GM10248 (cell line): ENCODE results near the gene LYRM9.

Experiments
- CTCF ChIA-PET: fragments of 300-600 bp; sonication (Branson Sonifier 250); formaldehyde crosslinking; extraction: SDS; loops from one replicate; lab custom pipeline; 2021; ENCODE audit warnings: antibody characterized with exemption; lab: Yijun Ruan, JAX
- POLR2A ChIA-PET: fragments of 350-650 bp; sonication (Branson Sonifier 250); formaldehyde crosslinking; extraction: SDS; loops from one replicate; lab custom pipeline; 2020; ENCODE audit warnings: antibody characterized with exemption; lab: Yijun Ruan, JAX
- DNase-seq: peaks from one replicate; pipeline ENCODE4 v3.0.0; 2012; ENCODE audit errors: extremely low spot score
- TF ChIP-seq, protein P1 (sequence below): IDR thresholded peaks from 2 replicates; pipeline ENCODE4 v1.5.1; 2012; ENCODE audit warnings: mild to moderate bottlenecking, low read depth; ENCODE audit errors: extremely low read depth, missing control alignments, control extremely low read depth

LYRM9 gene

DNA sequence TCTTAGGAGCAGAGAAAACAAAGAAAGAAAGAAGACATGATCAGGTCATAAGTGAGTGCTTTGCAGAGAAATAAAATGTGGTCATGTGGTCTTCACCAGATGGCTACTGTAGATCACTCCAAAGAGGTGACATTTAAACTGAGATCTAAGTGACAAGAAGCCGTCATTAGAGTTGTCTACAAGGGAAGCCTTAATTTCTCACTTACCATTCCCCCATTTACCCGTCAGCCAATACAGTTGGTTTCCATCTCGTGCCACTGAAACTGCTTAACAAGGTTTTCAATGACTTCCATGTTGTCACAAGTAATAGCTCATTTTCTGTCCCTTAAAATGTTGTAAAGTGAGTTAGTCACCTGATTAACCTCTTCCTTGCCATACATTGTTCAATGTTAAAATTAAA is 6.4 kb upstream of the LYRM9 start:
- TF ChIP-seq, protein P1, sequence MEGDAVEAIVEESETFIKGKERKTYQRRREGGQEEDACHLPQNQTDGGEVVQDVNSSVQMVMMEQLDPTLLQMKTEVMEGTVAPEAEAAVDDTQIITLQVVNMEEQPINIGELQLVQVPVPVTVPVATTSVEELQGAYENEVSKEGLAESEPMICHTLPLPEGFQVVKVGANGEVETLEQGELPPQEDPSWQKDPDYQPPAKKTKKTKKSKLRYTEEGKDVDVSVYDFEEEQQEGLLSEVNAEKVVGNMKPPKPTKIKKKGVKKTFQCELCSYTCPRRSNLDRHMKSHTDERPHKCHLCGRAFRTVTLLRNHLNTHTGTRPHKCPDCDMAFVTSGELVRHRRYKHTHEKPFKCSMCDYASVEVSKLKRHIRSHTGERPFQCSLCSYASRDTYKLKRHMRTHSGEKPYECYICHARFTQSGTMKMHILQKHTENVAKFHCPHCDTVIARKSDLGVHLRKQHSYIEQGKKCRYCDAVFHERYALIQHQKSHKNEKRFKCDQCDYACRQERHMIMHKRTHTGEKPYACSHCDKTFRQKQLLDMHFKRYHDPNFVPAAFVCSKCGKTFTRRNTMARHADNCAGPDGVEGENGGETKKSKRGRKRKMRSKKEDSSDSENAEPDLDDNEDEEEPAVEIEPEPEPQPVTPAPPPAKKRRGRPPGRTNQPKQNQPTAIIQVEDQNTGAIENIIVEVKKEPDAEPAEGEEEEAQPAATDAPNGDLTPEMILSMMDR = no peak
- DNase-seq = no peak
- CTCF ChIA-PET = interaction anchor here (0.7 to 1.2 kb wide), 2 partner anchors 59 to 94 kb away, joined by 3 read pairs; no protein-coding TSS in a partner anchor
- POLR2A ChIA-PET = no interaction called here

DNA sequence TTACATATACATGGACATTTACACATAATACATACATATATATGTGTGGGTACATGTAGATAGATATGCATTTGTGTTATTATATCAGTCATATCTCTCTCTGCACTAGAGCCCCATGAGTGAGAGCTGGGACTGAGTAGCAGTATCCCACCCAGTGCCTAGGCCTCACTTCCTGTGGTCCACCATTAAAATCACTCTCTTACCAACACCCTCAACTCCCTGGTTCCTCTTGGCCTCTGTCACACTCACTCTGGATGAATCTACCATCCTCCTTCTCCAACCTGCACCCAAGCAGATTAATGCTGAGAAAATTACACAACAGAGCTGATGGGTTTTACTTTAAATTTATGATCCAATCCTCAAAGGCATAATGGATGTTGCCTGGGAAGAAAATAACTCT is 4.9 kb upstream of the LYRM9 start:
- TF ChIP-seq, protein P1 = no peak
- ChIA-PET CTCF (interaction anchor here (1.2 to 1.5 kb wide), 2 partner anchors 18 to 142 kb away, joined by 3 to 5 read pairs; no protein-coding TSS in a partner anchor), POLR2A (no interaction called here)
- no peak for DNase-seq

DNA sequence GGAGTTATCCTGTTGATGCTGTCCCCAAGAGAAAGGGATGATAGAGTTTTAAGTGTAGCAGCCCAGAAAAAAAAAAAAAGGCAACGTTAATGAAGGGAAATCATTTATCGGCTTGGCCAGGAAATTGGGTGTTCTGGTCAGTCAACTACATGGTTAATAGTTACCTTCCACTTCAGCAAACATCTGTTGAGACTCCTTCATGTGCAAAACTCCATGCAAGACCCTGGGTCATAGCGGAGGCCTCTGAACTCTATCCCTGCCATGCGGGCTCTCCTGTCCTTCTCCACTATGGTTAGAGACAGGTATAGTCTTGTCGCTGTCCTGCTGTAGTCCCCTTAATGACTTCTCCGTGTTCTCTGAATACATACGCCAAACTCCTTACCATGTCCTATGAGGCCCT is 3.5 kb upstream of the LYRM9 start:
- POLR2A ChIA-PET = no interaction called here
- DNase-seq = no peak
- CTCF ChIA-PET = interaction anchor here (1.5 kb wide), 1 partner anchor 19 kb away, joined by 3 read pairs; no protein-coding TSS in a partner anchor
- TF ChIP-seq, protein P1 = no peak

DNA sequence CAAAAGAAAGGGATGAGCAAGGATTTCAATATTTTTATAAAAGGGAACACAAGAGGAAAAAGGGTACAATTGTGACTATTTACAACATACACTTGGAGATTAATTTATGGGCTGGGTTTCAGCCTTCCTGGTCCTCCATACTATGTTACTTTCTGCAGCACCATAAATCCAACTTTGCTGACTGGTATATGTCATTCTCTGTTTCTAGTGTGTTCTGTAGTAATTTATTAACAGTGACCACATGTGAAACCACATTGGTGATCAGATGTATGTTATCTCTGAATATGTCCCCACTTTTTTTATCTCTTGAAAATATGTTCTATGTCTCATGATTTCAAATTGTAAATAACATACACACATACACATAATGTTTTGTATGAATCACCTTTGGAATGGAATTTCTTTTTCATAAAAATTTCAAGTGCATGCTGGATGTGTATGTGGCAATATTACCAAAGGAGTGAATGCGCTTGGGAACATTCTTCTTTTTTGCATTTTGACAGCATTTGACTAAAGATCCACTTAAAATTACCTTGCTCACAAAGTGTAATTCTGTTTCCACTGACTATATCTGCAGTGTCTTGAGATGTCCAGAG is 2.9 kb upstream of the LYRM9 start:
- TF ChIP-seq, protein P1 = no peak
- POLR2A ChIA-PET = no interaction called here
- CTCF ChIA-PET = interaction anchor here (7.9 kb wide), 1 partner anchor 89 kb away, joined by 154 read pairs; no protein-coding TSS in a partner anchor
- no peak for DNase-seq

DNA sequence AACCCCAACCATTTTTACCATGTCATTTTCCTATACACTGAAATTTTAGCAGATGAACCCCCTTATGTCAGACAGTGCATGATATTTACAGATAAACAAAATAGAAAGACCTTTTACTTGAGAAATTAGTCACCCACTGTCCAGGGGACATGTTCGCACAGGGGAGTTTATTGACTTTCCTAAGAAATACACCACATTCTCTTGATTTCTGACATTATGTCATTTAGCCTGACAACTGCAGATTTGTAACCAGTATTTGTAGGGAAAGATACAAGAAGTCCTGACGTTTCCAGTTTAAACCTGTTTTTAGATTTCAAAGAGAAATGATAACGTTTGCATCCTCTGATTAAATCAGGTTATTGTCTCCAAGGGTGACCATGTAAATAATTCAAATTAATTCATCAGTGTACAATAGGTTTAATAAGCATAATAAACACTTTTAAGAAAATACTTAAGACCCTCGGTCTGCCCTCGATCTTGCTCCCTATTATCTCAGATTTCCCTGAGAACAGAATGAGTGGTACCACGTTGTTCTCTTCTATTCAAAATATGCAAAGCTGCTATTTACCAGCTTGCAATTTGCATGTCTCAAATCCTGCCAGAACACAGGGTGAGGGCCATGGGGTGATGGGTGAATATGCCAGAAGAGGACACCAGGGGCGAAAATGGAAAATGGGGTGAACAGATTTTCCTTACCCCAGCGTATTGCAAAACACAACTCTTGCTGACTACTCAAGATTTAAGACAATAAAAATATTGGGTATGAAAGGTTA is 2.1 kb upstream of the LYRM9 start:
- DNase-seq = no peak
- TF ChIP-seq, protein P1 = no peak
- ChIA-PET POLR2A (no interaction called here), CTCF (interaction anchor here (2.0 to 7.9 kb wide), 3 partner anchors 15 to 88 kb away, joined by 6 to 154 read pairs (median 116); no protein-coding TSS in a partner anchor)

DNA sequence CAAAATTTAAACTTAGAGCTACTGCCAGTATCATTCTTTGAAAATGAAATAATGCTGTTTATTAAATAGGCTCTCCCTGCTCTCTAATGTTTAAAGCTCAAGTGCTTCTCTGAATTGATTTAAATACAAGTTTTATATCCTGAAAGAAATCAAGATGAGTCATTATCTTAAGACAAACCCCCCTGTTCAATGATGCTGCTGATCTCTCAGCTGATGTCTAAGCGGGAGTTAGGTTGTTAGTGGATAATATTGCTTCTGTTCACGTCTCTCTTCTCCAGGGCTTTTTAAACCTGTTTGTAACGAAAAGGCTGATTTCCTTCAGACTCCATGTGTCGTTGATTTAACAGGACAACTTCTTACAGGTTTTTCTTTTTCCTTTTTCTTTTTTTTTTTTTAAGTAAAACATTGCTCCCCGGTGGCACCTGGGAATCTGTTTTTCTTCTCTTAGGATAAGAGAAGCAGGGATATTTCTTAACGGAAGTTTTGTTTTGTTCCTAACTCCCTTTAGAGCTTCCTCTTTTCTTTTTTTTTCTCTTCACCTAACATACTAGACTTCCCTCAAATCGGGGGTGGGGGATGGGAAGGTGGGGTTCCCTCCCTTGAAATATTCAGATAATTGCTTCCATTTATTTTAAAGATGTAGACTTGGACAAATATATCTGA is 807 bp upstream of the LYRM9 start:
- DNase-seq = no peak
- ChIA-PET CTCF (interaction anchor here (0.6 to 7.9 kb wide), 37 partner anchors 8 to 512 kb away, joined by 3 to 154 read pairs (median 5); partner anchors contain the start of gene NLK), POLR2A (no interaction called here)
- TF ChIP-seq, protein P1 = no peak
